Stimulated activated CD8-positive, alpha-beta memory T cell treated with anti-CD3 and anti-CD28 coated beads, Interleukin-7, amount 100 ng/mL, for 4 hours (primary cell): ENCODE measurements around the gene USP4.

Experiments
- DNase-seq, 2 donors: peaks; one replicate each; pipeline ENCODE4 v3.0.0-alpha.2; 2020; ENCODE audit warnings: low read depth in 2 of 2

USP4 gene, protein sequence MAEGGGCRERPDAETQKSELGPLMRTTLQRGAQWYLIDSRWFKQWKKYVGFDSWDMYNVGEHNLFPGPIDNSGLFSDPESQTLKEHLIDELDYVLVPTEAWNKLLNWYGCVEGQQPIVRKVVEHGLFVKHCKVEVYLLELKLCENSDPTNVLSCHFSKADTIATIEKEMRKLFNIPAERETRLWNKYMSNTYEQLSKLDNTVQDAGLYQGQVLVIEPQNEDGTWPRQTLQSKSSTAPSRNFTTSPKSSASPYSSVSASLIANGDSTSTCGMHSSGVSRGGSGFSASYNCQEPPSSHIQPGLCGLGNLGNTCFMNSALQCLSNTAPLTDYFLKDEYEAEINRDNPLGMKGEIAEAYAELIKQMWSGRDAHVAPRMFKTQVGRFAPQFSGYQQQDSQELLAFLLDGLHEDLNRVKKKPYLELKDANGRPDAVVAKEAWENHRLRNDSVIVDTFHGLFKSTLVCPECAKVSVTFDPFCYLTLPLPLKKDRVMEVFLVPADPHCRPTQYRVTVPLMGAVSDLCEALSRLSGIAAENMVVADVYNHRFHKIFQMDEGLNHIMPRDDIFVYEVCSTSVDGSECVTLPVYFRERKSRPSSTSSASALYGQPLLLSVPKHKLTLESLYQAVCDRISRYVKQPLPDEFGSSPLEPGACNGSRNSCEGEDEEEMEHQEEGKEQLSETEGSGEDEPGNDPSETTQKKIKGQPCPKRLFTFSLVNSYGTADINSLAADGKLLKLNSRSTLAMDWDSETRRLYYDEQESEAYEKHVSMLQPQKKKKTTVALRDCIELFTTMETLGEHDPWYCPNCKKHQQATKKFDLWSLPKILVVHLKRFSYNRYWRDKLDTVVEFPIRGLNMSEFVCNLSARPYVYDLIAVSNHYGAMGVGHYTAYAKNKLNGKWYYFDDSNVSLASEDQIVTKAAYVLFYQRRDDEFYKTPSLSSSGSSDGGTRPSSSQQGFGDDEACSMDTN

DNA sequence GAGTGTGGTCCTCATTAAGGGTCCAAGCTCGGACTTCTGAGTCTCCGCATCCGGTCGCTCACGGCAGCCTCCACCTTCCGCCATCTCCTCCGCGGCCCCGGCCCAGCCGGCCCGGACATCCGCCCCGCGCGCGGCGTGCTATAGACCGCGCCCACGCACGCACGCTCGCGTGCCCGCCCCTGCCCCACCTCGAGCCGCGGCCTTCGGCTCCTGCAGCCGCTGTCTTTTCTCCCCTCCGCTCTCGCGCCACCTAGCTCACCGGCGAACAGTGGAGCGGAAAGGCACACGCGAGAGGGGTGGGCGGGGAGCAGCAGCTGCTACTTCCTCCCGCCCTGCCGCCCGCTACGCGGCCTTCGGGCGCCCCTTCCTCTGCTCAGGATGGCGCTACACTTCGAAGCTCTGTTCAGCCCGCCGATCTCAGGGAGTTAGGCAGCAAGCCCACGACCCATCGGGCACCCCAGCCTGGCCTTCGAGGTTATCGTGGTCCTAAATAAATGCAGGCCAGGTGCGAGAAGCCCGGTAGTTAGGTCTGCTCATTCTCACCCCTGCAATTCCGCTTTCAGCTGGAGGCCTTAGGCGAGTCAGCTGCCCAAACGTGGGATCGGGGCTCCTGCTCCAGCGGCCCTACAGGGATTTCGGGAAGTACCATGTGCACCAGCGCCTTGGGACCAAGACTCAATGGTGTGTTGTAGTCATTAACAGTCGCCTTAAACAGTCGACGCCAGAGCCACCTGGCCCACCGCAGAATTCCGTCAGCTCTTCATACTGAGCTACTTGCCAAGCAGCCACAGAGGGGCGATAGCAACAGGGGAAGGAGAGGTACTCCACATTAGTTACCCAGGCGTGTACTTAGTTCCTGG lies at the start of gene USP4:
Gene USP4 (minus strand): TSS at position 113 of the 860 bp plus-strand sequence. CDS start 29 bp downstream, at position 84.
- peak; percentile 88 to 94 for DNase-seq

DNA sequence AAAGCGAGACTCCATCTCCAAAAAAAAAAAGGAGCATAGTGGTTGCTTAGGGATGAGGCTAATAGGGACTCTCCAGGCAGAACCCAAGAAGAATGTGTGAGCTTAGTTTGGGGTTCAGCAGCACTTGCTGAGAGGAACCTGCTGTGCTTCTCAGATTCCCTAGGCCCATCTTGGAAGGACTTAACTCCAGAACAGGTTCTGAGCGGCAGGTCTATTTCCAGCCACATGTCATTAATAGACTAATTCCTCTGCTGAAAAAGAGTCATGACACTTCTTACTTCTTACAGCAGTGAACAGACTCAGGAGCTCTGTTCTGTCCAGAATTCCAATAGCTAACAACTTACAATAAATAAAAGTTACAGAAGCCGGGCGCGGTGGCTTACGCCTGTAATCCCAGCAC lies 49.4 kb upstream of the USP4 start:
- DNase-seq = no peak

- DNase-seq = no peak
Observed at GRCh38 chr3:49388289-49388820, 48.5 kb upstream of the USP4 start.

- no peak for DNase-seq
Observed at GRCh38 chr3:49387721-49388120, 47.9 kb upstream of the USP4 start.

GRCh38 chr3:49386056-49386756 lies 46.4 kb upstream of the USP4 start:
- DNase-seq = no peak

DNA sequence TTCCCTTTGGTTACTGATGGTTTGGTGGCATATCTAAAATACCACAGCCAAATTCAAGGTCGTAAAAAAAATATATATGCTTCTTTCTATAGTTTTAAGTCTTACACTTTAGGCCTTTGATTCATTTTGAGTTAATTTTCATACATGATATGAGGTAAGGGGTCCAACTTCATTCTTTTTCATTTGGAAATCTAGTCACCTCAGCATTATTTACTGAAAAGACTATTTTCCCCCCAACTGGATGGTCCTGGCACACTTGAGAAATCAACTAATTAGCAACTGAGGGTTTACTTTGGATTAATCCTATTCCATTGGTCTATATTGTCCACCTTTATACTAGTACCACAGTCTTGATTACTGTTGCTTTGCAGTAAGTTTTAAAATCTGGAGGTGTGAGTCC lies 45.8 kb upstream of the USP4 start:
- DNase-seq = no peak

DNA sequence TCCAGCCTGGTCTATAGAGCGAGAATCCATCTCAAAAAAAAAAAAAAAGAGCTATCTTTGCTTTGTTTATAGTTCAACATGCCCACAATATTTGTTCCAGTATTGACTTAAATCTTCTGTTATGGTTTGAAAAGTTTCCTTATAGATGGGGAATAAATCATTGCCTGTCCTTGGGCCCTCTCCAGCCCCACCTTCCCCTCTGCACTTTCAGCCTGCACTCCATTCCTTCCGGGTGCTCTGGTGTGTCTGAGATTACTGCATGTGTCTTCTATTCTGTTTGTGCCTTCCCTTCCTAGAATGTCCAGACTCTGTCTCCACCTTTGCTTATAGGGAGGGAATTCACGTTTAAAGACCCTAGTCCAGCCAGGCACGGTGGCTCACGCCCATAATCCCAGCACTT lies 43.5 kb upstream of the USP4 start:
- DNase-seq = no peak

DNA sequence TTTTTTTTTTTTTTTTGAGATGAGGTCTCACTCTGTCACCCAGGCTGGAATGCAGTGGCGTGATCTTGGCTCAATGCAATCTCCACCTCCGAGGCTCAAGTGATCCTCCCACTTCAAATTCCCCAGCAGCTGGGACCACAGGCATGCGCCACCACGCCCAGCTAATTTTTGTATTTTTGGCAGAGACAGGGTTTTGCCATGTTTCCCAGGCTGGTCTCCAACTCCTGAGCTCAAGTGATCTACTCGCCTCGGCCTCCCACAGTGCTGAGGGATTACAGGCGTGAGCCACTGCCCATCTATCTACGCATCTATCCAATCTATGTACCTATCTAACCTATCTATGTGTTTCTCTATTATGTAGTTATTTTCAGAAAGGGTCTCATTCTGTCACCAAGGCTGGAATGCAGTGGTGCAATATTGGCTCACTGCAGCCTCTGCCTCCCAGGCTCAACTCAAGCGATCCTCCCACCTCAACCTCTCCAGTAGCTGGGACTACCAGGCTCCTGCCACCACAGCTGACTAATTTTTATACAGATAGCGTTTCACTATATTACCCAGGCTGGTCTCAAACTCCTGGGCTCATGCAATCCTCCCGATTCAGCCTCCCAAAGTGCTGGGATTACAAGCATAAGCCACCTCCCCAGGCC lies 38.5 kb upstream of the USP4 start:
- no peak for DNase-seq

DNA sequence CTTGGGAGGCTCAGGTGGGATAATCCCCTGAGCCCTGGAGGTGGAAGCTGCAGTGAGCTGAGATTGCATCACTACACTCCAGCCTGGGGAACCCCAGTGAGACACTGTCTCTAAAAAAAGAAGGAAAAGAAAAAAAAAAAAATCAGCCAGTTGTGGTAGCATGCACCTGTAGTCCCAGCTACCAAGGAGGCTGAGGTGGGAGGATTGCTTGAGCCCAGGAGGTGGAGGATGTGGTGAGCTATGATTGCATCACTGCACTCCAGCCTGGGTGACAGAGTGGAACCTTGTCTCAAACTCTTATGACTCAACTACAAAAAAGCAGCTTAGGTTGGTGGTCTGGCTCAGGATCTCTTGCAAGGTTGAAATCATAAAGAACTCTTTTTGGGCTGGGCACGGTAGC lies 37.6 kb upstream of the USP4 start:
- DNase-seq = peak; percentile 52 to 55

GRCh38 chr3:49371946-49372345 lies 32.1 kb upstream of the USP4 start:
- no peak for DNase-seq

- no peak for DNase-seq
Observed at GRCh38 chr3:49370585-49371290, 30.9 kb upstream of the USP4 start.

GRCh38 chr3:49362561-49362960 lies 22.7 kb upstream of the USP4 start:
- DNase-seq = no peak

GRCh38 chr3:49359623-49360022 lies 19.8 kb upstream of the USP4 start:
- no peak for DNase-seq

DNA sequence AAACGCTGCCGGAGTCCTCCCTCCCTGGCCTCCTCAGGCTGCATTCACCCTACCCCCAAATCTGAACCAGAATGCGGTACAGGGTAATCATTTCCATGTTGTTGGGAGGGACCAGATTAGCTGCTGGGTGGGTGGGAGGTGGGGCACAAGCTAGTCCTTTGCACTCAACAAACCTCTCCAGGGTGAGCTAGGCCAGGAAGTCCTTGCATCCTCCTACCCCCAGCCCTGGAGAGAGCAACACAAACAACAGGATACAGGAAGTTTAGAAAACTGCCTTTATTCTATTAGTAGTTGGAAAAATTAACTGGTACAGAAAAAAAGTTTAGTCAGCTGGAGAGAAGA lies 19.0 kb upstream of the USP4 start:
- DNase-seq = no peak

DNA sequence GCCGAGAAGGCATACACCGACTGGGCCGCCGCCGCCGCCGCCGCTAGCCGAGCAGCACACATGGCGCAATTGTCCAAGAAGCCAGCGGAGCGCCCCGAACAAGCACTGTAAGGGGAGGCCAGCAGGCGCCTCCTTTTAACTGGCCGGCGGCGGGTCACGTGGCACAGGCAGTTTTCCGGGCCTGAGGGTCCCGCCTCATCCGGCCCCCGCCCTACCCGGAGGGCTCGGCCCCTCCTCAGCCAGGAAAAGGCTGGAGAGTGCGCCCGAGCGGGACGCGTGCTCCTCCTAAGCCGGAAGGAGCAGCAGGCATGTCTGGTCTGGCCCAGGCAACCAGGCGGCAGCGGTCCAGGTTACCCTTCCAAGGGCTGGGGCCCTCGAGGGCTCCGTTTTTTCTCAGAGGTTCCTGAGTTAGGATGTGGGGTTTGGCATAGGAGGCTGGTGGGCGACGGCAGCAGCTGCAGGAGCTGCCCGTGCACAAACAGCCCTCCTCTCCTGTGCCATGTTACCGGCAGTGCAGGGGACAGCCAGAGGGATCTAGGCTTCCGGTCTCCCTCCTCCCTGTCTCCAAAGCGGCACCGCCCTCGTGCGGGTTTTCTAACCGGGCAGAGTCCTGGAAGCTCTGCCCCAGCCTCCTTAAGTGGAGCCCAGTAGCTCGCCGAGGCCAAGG lies 18.5 kb upstream of the USP4 start, which contains the start of gene GPX1:
Gene GPX1 (minus strand): TSS at position 137 of the 667 bp plus-strand sequence. CDS start 75 bp downstream, at position 62.
- peak; percentile 39 to 66 for DNase-seq

GRCh38 chr3:49357443-49358216 lies 17.8 kb upstream of the USP4 start:
- peak; percentile 16 to 46 for DNase-seq

DNA sequence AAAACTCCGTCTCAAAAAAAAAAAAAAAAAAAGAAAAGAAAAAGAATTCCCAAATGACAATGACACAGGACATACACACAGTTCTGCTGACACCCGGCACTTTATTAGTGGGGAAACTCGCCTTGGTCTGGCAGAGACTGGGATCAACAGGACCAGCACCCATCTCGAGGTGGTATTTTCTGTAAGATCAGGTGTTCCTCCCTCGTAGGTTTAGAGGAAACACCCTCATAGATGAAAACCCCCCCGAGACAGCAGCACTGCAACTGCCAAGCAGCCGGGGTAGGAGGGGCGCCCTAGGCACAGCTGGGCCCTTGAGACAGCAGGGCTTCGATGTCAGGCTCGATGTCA lies 17.2 kb upstream of the USP4 start:
- peak in 1 of 2 donors; percentile 6 for DNase-seq

GRCh38 chr3:49352890-49353421 lies 13.1 kb upstream of the USP4 start:
- no peak for DNase-seq
